IMR-90 (cell line): Measurements from ENCODE around the gene CMIP. TPM values are rescaled to one million over a fixed set of nuclear protein-coding genes. Genes with fewer than 3 reads are reported as not detected.

ENCODE experiments used
- ATAC-seq: fragments of 200-7000 bp; cut with Tn5 transposase; 2 replicates; pipeline ENCODE4 v1.9.1; 2020; ENCODE audit warnings: low read depth, mild to moderate bottlenecking, moderate library complexity
- BruUV-seq: library from RNA; stranded (reverse); fragments of 400-500 nt; replicated peaks from 2 replicates; lab custom pipeline; 2021; lab: Mats Ljungman, UMichigan
- CTCF ChIA-PET: fragments of 300-600 bp; formaldehyde crosslinking; extraction: SDS; loops from one replicate; lab custom pipeline; 2021; ENCODE audit warnings: antibody characterized with exemption; lab: Yijun Ruan, JAX
- POLR2A ChIA-PET: fragments of 300-600 bp; sonication (Branson Sonifier 250); formaldehyde crosslinking; loops from one replicate; lab custom pipeline; 2022; ENCODE audit warnings: antibody characterized with exemption; ENCODE audit not compliant: unreplicated experiment; lab: Charles Lee
- DNase-seq: peaks from one replicate; pipeline ENCODE4 v3.0.0; 2013
- H2AFZ ChIP-seq: replicated peaks from 2 replicates; pipeline ENCODE3; 2013; ENCODE audit warnings: low read length, mild to moderate bottlenecking; ENCODE audit not compliant: poor library complexity
- H2AK5ac ChIP-seq: 2 replicates; pipeline ENCODE4 v1.6.1; 2013; ENCODE audit warnings: low read depth, low read length, inconsistent platforms
- H2AK9ac ChIP-seq: replicated peaks from 2 replicates; pipeline ENCODE3; 2013; ENCODE audit warnings: mild to moderate bottlenecking, low read depth, low read length, moderate library complexity; ENCODE audit not compliant: poor library complexity
- H2BK120ac ChIP-seq: 2 replicates; pipeline ENCODE4 v1.6.1; 2013; ENCODE audit warnings: low read depth, low read length, inconsistent platforms
- H2BK15ac ChIP-seq: 3 replicates; pipeline ENCODE4 v1.6.1; 2013; ENCODE audit warnings: low read depth, low read length, inconsistent platforms
- H2BK20ac ChIP-seq: 2 replicates; pipeline ENCODE4 v1.6.1; 2013; ENCODE audit warnings: low read depth, mild to moderate bottlenecking, inconsistent platforms, low read length, moderate library complexity
- H2BK5ac ChIP-seq: 2 replicates; pipeline ENCODE4 v1.6.1; 2013; ENCODE audit warnings: mild to moderate bottlenecking, low read depth, low read length, inconsistent platforms; ENCODE audit not compliant: poor library complexity, severe bottlenecking
- H3K14ac ChIP-seq: replicated peaks from 2 replicates; pipeline ENCODE4 v1.6.1; 2013; ENCODE audit warnings: low read depth, low read length, inconsistent platforms
- H3K18ac ChIP-seq: 2 replicates; pipeline ENCODE4 v1.6.1; 2013; ENCODE audit warnings: low read depth, low read length, control low read depth
- H3K23ac ChIP-seq: 2 replicates; pipeline ENCODE4 v1.6.1; 2013; ENCODE audit warnings: low read depth, low read length, inconsistent platforms
- H3K27ac ChIP-seq: 2 replicates; pipeline ENCODE4 v1.5.1; 2013; ENCODE audit warnings: mild to moderate bottlenecking, control low read depth, low read length; ENCODE audit not compliant: insufficient read depth
- H3K27me3 ChIP-seq: 2 replicates; pipeline ENCODE4 v1.6.1; 2013; ENCODE audit warnings: low read length; ENCODE audit not compliant: control insufficient read depth, insufficient read depth
- H3K36me3 ChIP-seq: 2 replicates; pipeline ENCODE4 v1.6.1; 2013; ENCODE audit warnings: low read length, mixed read lengths; ENCODE audit not compliant: control insufficient read depth, insufficient read depth
- H3K4ac ChIP-seq: 2 replicates; pipeline ENCODE4 v1.6.1; 2013; ENCODE audit warnings: low read depth, low read length, inconsistent platforms
- H3K4me1 ChIP-seq: 2 replicates; pipeline ENCODE4 v1.6.1; 2013; ENCODE audit warnings: low read length, mixed read lengths; ENCODE audit not compliant: control insufficient read depth, insufficient read depth
- H3K4me2 ChIP-seq: 2 replicates; pipeline ENCODE4 v1.6.1; 2013; ENCODE audit warnings: low read depth, mild to moderate bottlenecking, control low read depth, low read length, moderate library complexity
- H3K4me3 ChIP-seq: 2 replicates; pipeline ENCODE4 v1.5.1; 2013; ENCODE audit warnings: low read depth, mild to moderate bottlenecking, control low read depth, low read length, moderate library complexity; ENCODE audit not compliant: insufficient read depth
- H3K56ac ChIP-seq: 2 replicates; pipeline ENCODE4 v1.6.1; 2013; ENCODE audit warnings: low read length, inconsistent platforms; ENCODE audit not compliant: insufficient read depth; ENCODE audit errors: extremely low read depth
- H3K79me1 ChIP-seq, 2 experiments: 2 replicates each; pipeline ENCODE4 v1.6.1; 2013; ENCODE audit warnings: low read length in 2 of 2, inconsistent platforms in 1 of 2, low read depth in 1 of 2
- H3K9ac ChIP-seq: 2 replicates; pipeline ENCODE4 v1.6.1; 2013; ENCODE audit warnings: low read depth, low read length, control low read depth
- H3K9me1 ChIP-seq: 2 replicates; pipeline ENCODE4 v1.6.1; 2013; ENCODE audit warnings: low read length, inconsistent platforms; ENCODE audit not compliant: insufficient read depth
- H3K9me3 ChIP-seq: 2 replicates; pipeline ENCODE4 v1.6.1; 2013; ENCODE audit warnings: low read length; ENCODE audit not compliant: control insufficient read depth, insufficient read depth
- H4K20me1 ChIP-seq: 2 replicates; pipeline ENCODE4 v1.6.1; 2013; ENCODE audit warnings: low read length, inconsistent platforms; ENCODE audit not compliant: insufficient read depth
- H4K5ac ChIP-seq: 2 replicates; pipeline ENCODE4 v1.6.1; 2013; ENCODE audit warnings: mild to moderate bottlenecking, low read depth, low read length, control low read depth
- H4K8ac ChIP-seq, 2 experiments: 2 replicates each; pipeline ENCODE4 v1.6.1; 2013; ENCODE audit warnings: low read depth in 2 of 2, low read length in 2 of 2, control low read depth in 1 of 2, inconsistent platforms in 1 of 2
- H4K91ac ChIP-seq: 2 replicates; pipeline ENCODE4 v1.6.1; 2013; ENCODE audit warnings: low read depth, low read length, inconsistent platforms; ENCODE audit not compliant: insufficient read depth
- BHLHE40 ChIP-seq: fragments of 150-350 bp; IDR thresholded peaks from 2 replicates; pipeline ENCODE4 v1.6.1; 2016; ENCODE audit warnings: mild to moderate bottlenecking, low read depth, low read length
- CEBPB ChIP-seq: IDR thresholded peaks from 2 replicates; pipeline ENCODE4 v1.6.1; 2012; ENCODE audit warnings: low read depth, low read length, improper control_type of control experiment
- WGBS, 2 experiments: methylation state at CpG; one replicate each; pipeline versions ENCODE4 v1.1.5 to v1.1.7; 2013; ENCODE audit warnings: missing lambda C conversion rate in 2 of 2; ENCODE audit not compliant: insufficient read length in 1 of 2; ENCODE audit errors: extremely low coverage in 2 of 2; 5-methylcytosine and 5-hydroxymethylcytosine counted together
- dilution Hi-C: fragments of 300-500 bp; cut with HindIII; formaldehyde crosslinking; loops from one replicate; pipeline ENCODE4 v1.14.3; 2018; ENCODE audit warnings: low sequenced_read_pairs; ENCODE audit not compliant: unreplicated experiment
- in situ Hi-C: fragments of 300-500 bp; cut with MboI; formaldehyde crosslinking; loops from 3 replicates; pipeline ENCODE4 v1.14.3; 2019; ENCODE audit warnings: low sequenced_read_pairs, inconsistent platforms, mixed read lengths
- intact Hi-C: fragments of 100-400 bp; cut with micrococcal nuclease; formaldehyde crosslinking; loops from 2 replicates; pipeline ENCODE4 v1.10.0; 2022
- polyA plus RNA-seq, 3 experiments: library from polyadenylated mRNA; depleted of rRNA; stranded (reverse); fragments of >200 nt; gene quantifications; 2 replicates each; pipeline ENCODE4 v1.2.3, GENCODE V29; 2012; ENCODE audit warnings: low replicate concordance in 1 of 3
- total RNA-seq: library from RNA; depleted of rRNA; stranded (reverse); fragments of >200 nt; gene quantifications from 2 replicates; pipeline ENCODE4 v1.2.3, GENCODE V29; 2012

The CMIP gene
- total and polyA plus RNA-seq, 2 of the 4 experiments (the other 2 are of a cell fraction) = 3.2 to 11.6 TPM

DNA sequence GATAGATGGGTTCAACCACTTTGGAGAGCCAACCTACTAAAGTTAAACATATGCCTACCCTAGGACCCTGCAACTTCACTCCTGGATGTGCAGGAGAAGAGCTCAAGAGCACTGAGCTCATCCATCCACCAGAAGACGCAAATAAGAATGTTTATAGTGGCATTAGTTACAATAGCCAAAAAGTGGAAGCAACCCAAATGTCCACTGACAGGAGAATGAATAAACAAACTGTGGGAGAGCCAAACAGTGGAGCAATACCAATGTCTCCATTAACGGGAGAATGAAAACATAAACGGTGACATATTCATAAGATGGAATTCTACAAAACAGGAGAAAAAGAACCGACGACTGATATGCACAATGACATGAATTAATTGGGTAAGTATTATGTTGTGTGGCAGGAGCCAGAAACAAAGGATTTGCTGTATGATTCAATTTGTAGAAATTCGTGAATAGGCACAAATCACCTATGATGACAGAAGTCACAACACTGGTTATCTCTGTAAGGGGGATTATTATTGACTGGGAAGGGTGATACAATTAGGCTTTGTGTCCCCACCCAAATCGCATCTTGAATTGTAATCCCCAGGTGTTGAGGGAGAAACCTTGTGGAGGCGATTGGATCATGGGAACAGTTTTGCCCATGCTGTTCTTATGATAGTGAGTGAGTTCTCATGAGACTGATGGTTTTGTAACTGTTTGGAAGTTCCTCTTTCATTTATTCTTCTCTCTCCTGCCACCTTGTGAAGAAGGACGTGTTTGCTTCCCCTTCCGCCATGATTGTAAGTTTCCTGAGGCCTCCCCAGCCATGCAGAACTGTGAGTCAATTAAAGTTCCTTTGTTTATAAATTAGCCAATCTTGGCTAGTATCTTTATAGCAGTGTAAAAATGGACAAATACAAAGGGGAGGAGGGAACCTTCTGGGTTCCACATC is 276.6 kb downstream of the CMIP start:
- in situ Hi-C loops = loop anchor here (5.0 to 10.0 kb wide), 2 partner anchors 99 to 516 kb away; no protein-coding TSS in a partner anchor
- no peak overlapping the region for H2AK5ac ChIP-seq
- H3K9me1 ChIP-seq = peaks cover 3% of the 10 kb centered on the region; the same call in 1 of the 2 replicates
- no peak overlapping the region for H4K5ac ChIP-seq
- H3K27ac ChIP-seq = no peak overlapping the region; the same call in 1 of the 2 replicates
- 0% methylated on average over 1 of the region's 10 CpGs; no CpG with 5 or more reads in 1 of the 2 experiments for WGBS, 2 experiments
- dilution Hi-C loops = no loop called here
- peak overlapping the region; percentile 18; the same call in 1 of the 2 replicates for H3K4me2 ChIP-seq
- no peak overlapping the region for H2AK9ac ChIP-seq
- 0 out of 2 replicates have a peak overlapping the region, but pooled peaks have one; percentile 21 for H3K23ac ChIP-seq
- ChIA-PET CTCF (no interaction called here), POLR2A (interaction anchor here (0.7 kb wide), 1 partner anchor 287 kb away, joined by 3 read pairs; no protein-coding TSS in a partner anchor)
- H3K9me3 ChIP-seq = no peaks in the 10 kb centered on the region
- H2AFZ ChIP-seq = no peak overlapping the region
- BruUV-seq = no TSS peak
- DNase-seq = peak; percentile 61
- peak overlapping the region; percentile 61; the same call in 1 of the 2 replicates for H3K18ac ChIP-seq
- no peak overlapping the region for H2BK15ac ChIP-seq
- intact Hi-C loops = loop anchor here (1.0 to 5.0 kb wide), 2 partner anchors 10 to 514 kb away; no protein-coding TSS in a partner anchor
- peak; percentile 55 for ATAC-seq
- peaks cover 40% of the 10 kb centered on the region for H3K27me3 ChIP-seq
- 0 out of 2 replicates have a peak overlapping the region, but pooled peaks have one; percentile 25 for H2BK20ac ChIP-seq
- H3K4me3 ChIP-seq = no peak overlapping the region
- H4K20me1 ChIP-seq = 0 out of 2 replicates have a peak, but pooled peaks cover 4% of the 10 kb centered on the region
- TF ChIP-seq CEBPB = peak; percentile 36; the same call in 1 of the 2 replicates
- no peak for TF ChIP-seq BHLHE40
- H3K14ac ChIP-seq = no peak overlapping the region
- no peak overlapping the region for H2BK5ac ChIP-seq
- peaks cover 7% of the 10 kb centered on the region for H3K4me1 ChIP-seq
- no peak overlapping the region for H4K91ac ChIP-seq
- H3K36me3 ChIP-seq = no peaks in the 10 kb centered on the region
- no peak overlapping the region for H3K9ac ChIP-seq
- no peak overlapping the region for H2BK120ac ChIP-seq
- H3K79me1 ChIP-seq = no peaks in the 10 kb centered on the region
- no peak overlapping the region; a peak in 1 of 4 replicates for H4K8ac ChIP-seq
- H3K4ac ChIP-seq = no peak overlapping the region
- H3K56ac ChIP-seq = no peak overlapping the region
